Lower leg skin (tissue), 3 donors: Measurements from ENCODE around the gene SCLY.

Source experiments
- CTCF ChIP-seq, 3 donors: fragments of 450-650 bp; IDR thresholded peaks; one replicate each; pipeline ENCODE4 v1.5.1; 2016; ENCODE audit warnings: antibody characterized with exemption in 3 of 3, mild to moderate bottlenecking in 3 of 3, moderate library complexity in 2 of 3
- POLR2A ChIP-seq, 2 donors: fragments of 450-650 bp; IDR thresholded peaks; one replicate each; pipeline ENCODE4 v1.6.1; 2016 to 2017; ENCODE audit warnings: antibody characterized with exemption in 2 of 2, mild to moderate bottlenecking in 1 of 2, moderate library complexity in 1 of 2

DNA sequence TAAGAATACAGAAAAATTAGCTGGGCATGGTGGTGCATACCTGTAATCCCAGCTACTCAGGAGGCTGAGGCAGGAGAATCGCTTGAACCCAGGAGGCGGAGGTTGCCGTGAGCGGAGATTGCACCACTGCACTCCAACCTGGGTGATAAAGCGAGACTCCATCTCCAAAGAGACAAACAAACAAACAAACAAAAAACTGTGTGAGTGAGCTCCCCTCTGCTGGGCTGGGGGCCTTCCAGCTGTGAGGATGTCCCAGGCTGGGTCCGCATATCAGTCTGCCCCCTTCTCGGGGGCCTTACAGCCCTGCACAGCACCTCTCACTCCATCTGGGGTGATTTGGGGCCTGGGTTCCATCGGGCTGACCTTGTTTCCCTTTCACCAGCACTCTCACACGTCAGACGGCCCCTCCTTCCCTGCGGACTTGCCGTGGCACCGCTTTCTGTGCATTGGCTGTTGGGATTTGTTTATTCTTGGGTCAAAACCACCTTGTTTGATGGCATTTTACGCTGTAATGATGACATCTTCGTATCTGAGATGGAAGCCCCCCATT, 74.9 kb downstream of the SCLY start:
- TF ChIP-seq POLR2A (IDR thresholded peaks at IDR 0.05) = no peak
- TF ChIP-seq CTCF (IDR thresholded peaks at IDR 0.05) = no peak
